GM12873 (cell line): ENCODE measurements around the gene TEX55.

Experiments used
- TF ChIP-seq, protein P1 (sequence below): IDR thresholded peaks from 2 replicates; pipeline ENCODE4 v1.5.1; 2012; ENCODE audit warnings: low read depth, mild to moderate bottlenecking, moderate library complexity, low read length, control low read depth; ENCODE audit not compliant: insufficient read depth; ENCODE audit errors: missing control alignments

Gene TEX55

DNA sequence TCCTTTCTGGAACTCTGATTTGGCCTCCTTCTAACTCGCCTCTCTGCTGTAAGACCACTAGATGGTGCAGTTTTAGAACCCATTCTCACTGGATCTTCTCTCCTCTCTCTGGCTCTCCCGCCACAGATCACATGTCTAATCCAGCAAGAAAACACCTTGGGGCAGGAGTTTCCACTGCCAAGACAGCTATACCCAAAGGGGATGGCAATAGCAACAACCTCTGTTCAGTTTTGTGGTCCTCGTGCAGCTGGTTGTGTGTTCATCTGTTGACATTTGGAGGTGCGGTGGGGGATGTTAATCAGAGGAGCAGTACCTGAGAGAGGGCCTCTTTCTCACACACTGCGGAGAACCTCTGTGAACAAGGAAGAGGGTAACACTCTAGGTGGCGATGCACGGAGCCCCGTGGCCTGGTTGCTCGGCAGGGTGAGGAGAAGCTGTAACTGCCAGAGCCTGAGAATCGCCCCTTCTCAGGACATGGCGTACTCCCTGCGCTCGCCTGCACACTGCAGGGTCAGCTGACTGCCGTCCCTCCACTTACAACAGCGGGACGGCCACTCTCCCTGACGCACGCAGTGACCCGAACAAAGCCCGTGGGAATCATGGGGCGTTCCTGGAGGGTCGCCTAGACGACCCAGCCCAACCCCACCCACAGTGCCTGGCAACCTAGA is at the start of gene TEX55:
TSS of gene TEX55 (plus strand) at position 666 of the 668 bp plus-strand sequence. CDS start 25 bp downstream, outside the sequence.
- TF ChIP-seq, protein P1, sequence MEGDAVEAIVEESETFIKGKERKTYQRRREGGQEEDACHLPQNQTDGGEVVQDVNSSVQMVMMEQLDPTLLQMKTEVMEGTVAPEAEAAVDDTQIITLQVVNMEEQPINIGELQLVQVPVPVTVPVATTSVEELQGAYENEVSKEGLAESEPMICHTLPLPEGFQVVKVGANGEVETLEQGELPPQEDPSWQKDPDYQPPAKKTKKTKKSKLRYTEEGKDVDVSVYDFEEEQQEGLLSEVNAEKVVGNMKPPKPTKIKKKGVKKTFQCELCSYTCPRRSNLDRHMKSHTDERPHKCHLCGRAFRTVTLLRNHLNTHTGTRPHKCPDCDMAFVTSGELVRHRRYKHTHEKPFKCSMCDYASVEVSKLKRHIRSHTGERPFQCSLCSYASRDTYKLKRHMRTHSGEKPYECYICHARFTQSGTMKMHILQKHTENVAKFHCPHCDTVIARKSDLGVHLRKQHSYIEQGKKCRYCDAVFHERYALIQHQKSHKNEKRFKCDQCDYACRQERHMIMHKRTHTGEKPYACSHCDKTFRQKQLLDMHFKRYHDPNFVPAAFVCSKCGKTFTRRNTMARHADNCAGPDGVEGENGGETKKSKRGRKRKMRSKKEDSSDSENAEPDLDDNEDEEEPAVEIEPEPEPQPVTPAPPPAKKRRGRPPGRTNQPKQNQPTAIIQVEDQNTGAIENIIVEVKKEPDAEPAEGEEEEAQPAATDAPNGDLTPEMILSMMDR: peak; percentile 71

DNA sequence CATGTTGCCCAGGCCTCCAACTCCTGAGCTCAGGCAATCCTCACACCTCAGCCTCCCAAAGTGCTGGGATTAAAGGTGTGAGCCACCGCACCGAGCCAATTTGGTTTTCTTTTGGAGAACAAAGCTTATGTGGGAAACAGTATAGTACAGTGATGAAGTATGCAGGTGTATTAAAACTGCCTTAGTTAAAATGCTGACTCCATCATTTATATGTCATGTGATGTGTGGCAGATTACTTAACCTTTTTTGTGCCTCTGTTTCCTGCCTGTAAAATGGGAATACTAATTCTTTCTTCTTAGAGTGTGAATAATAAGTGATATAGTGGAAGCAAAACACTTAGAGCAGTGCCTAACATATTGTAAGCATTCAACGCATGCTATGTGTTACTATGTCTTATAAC is 48.0 kb upstream of the TEX55 start:
- TF ChIP-seq, protein P1: no peak

DNA sequence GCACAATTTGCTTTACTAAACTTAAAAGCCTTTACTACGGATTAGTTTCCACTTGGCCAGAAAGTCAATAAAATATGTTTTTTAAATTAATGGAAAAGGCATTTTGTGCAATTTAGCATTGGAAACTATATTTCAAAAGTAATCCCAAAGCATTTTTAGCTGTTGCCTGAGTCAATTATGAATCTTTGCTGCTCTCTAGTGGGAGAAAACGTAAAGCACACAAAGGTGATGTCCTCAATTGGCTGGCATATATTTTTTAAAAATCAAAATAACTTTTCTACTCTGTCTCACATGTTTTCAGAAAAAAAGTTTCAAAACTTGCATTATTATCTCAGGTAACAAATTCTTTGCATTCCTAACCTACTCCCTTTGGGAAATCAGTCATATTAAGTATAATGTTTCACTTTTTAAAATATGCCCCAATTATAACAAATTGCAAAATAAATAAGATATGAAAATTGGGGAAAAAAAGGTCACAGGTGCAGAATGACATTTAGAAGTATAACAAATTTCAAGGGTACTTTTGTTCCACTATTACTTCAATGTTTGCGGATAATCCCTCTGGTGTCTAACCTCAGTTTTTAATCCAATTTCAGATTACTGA is 47.2 kb upstream of the TEX55 start:
- TF ChIP-seq, protein P1: peak; percentile 59

DNA sequence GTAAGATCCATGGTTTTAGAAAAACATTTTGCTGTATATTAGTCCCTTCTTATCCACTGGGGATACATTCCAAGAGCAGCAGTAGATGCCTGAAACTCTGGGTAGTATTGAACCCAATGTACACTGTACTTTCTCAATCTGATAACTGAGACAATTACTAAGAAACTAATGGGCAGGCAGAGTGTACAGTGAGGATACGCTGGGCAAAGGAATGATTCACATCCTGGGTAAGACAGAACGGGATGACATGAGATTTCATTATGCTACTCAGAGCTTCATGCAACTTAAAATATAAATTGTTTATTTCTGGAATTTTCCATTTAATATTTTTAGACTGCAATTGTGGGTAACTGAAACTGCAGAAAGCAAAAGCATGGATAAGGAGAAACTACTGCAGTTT is 46.2 kb upstream of the TEX55 start:
- TF ChIP-seq, protein P1: no peak

DNA sequence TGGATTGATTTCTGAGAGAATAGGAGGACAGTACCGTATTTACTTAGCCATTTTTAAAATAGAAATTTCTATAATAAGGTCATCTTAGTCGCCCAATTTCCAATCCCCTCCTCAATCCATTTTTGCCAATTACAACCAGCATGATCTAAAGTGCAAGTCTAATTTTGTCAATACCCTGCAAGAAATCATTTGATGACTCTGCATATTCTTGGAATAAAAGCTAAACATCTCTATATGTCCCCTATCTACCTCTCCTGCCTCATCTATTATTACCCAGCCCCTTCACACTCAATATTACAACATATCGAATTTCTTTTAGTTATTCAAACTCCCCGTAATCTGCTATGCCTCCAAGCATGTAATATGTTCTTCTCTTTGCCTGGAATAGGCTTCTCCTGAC is 41.9 kb upstream of the TEX55 start:
- TF ChIP-seq, protein P1: no peak

DNA sequence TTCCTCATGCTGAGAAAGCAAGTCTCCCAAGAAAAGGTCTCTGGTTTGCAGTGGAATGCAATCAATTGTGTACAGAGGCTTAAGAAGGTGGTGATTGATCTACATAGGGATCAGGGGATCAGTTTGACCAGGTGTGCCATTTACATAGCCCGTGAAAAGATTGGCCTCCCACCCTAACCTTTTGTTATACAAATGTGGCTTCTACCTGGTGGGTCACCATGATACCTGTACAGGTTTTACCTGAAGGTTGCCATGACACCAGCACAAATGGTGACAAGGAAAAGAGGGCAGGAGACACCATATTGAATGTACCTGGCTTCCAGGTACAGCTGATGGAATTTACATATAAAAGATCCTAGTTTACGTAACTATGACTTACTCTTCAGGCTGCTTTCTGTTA is 25.5 kb upstream of the TEX55 start:
- TF ChIP-seq, protein P1: no peak

DNA sequence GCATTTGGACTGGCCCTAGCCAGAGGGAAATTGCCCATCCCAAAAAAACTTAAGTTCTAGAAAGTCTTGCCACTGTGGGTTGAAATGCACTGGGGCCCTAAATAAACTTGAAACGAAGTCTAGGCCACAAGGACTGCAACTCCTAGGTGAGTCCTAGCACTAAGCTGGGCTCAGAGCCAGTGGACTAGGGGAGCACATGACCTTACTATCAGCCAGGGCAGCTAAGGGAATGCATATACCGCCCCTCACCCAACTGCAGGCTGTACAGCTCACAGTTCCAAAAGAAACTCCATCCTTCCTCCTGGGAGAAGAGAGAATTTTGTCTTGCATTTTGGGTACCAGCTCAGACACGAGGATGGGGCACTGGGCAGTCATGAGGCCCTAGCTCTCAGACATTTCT is 23.6 kb upstream of the TEX55 start:
- TF ChIP-seq, protein P1: no peak
